Measurements from ENCODE around the gene KCNQ2. TPM values are rescaled to one million over a fixed set of nuclear protein-coding genes. Genes with fewer than 3 reads are reported as not detected.

The KCNQ2 gene
- polyA plus RNA-seq, 3 donors = not detected

- Mint-ChIP-seq H3K27me3 (ENCODE audit: low read depth in 3 of 3) (peaks cover 22 to 26% (median 24%) of the 10 kb centered on the region in 3 donors), H3K9me3 (peaks cover 0 to 3% (median 0%) of the 10 kb centered on the region in 7 donors), H3K4me1 (no peaks in the 10 kb centered on the region), H3K36me3 (no peaks in the 10 kb centered on the region), H3K27ac (no peak overlapping the region), H3K4me3 (no peak overlapping the region)
- DNase-seq = no peak
- Histone ChIP-seq H3K36me3 (replicated peaks in 1 of 2; ENCODE audit: control insufficient read depth in 1 of 2, insufficient read depth in 2 of 2, low read length in 2 of 2) (no peaks in the 10 kb centered on the region), H2AFZ (ENCODE audit: insufficient read depth, low read depth, low read length, poor library complexity, severe bottlenecking) (no peak overlapping the region), H3K4me2 (replicated peaks; ENCODE audit: extremely low read depth, low read length, poor library complexity, severe bottlenecking) (no peak overlapping the region), H3K27me3 (ENCODE audit: control insufficient read depth in 2 of 2, insufficient read depth in 2 of 2, low read length in 2 of 2) (peaks cover 0 to 14% of the 10 kb centered on the region in 2 donors), H4K20me1 (ENCODE audit: insufficient read depth, low read length) (no peaks in the 10 kb centered on the region), H3K27ac (ENCODE audit: low read depth in 1 of 2, low read length in 2 of 2) (no peak overlapping the region), H3K9ac (ENCODE audit: insufficient read depth, low read length, poor library complexity, severe bottlenecking) (no peak overlapping the region), H3K9me3 (replicated peaks in 1 of 2; ENCODE audit: control insufficient read depth in 1 of 2, insufficient read depth in 1 of 2, low read length in 2 of 2) (no peaks in the 10 kb centered on the region), H3K79me2 (ENCODE audit: insufficient read depth, low read length) (no peaks in the 10 kb centered on the region), H3K4me3 (replicated peaks in 1 of 3; ENCODE audit: low read depth in 2 of 3, low read length in 3 of 3) (no peak overlapping the region), H3K4me1 (ENCODE audit: control insufficient read depth in 1 of 2, insufficient read depth in 2 of 2, low read length in 2 of 2) (no peaks in the 10 kb centered on the region)
- 85% methylated on average over 18 of the region's 22 CpGs for WGBS (ENCODE audit: insufficient coverage)
- intact Hi-C loops (cut with micrococcal nuclease) = no loop called here
- TF ChIP-seq CTCF (IDR thresholded peaks at IDR 0.05) = no peak
Measured at GRCh38 chr20:63365601-63366389, 106.7 kb downstream of the KCNQ2 start.

- intact Hi-C loops (cut with micrococcal nuclease) = no loop called here
- Mint-ChIP-seq H3K4me3 (no peak overlapping the region), H3K27ac (no peak overlapping the region), H3K36me3 (no peaks in the 10 kb centered on the region), H3K27me3 (ENCODE audit: low read depth in 3 of 3) (peaks cover 28 to 34% (median 30%) of the 10 kb centered on the region in 3 donors), H3K9me3 (peaks cover 0 to 6% (median 0%) of the 10 kb centered on the region in 7 donors), H3K4me1 (no peaks in the 10 kb centered on the region)
- Histone ChIP-seq H3K27me3 (ENCODE audit: control insufficient read depth in 2 of 2, insufficient read depth in 2 of 2, low read length in 2 of 2) (peaks cover 4 to 22% of the 10 kb centered on the region in 2 donors), H3K4me3 (replicated peaks in 1 of 3; ENCODE audit: low read depth in 2 of 3, low read length in 3 of 3) (no peak overlapping the region), H4K20me1 (ENCODE audit: insufficient read depth, low read length) (no peaks in the 10 kb centered on the region), H3K9me3 (replicated peaks in 1 of 2; ENCODE audit: control insufficient read depth in 1 of 2, insufficient read depth in 1 of 2, low read length in 2 of 2) (no peaks in the 10 kb centered on the region), H2AFZ (ENCODE audit: insufficient read depth, low read depth, low read length, poor library complexity, severe bottlenecking) (no peak overlapping the region), H3K4me2 (replicated peaks; ENCODE audit: extremely low read depth, low read length, poor library complexity, severe bottlenecking) (no peak overlapping the region), H3K4me1 (ENCODE audit: control insufficient read depth in 1 of 2, insufficient read depth in 2 of 2, low read length in 2 of 2) (no peaks in the 10 kb centered on the region), H3K9ac (ENCODE audit: insufficient read depth, low read length, poor library complexity, severe bottlenecking) (no peak overlapping the region), H3K36me3 (replicated peaks in 1 of 2; ENCODE audit: control insufficient read depth in 1 of 2, insufficient read depth in 2 of 2, low read length in 2 of 2) (no peaks in the 10 kb centered on the region), H3K27ac (ENCODE audit: low read depth in 1 of 2, low read length in 2 of 2) (no peak overlapping the region), H3K79me2 (ENCODE audit: insufficient read depth, low read length) (no peaks in the 10 kb centered on the region)
- 66% methylated on average over 10 of the region's 20 CpGs for WGBS (ENCODE audit: insufficient coverage)
- no peak for DNase-seq
- TF ChIP-seq CTCF (IDR thresholded peaks at IDR 0.05) = no peak
Measured at GRCh38 chr20:63364801-63365585, 107.5 kb downstream of the KCNQ2 start.
